A549 treated with Hydrocortisone at 1 μM for 4 hours (cell line): ENCODE data around the gene NABP2. TPM values are rescaled to one million over a fixed set of nuclear protein-coding genes. Genes with fewer than 3 reads are reported as not detected.

Source experiments
- total RNA-seq: library from RNA; stranded (reverse); fragments of 200-300 nt; extraction: Qiagen RNA extraction; gene quantifications from 5 replicates; pipeline ENCODE4 v1.2.3, GENCODE V29; 2022

The NABP2 gene
- total RNA-seq = 55.6 to 63.2 TPM (median 62.6 TPM) in 5 replicates

GRCh38 chr12:56224102-56224701, at the start of gene NABP2:
Gene NABP2, plus strand, starts transcription at chr12:56224342. Its CDS starts 515 bp downstream, at chr12:56224857.

GRCh38 chr12:56189099-56189917, 34.8 kb upstream of the NABP2 start, which contains the start of gene SMARCC2:
Gene SMARCC2, minus strand, starts transcription at chr12:56189483. Its CDS starts 22 bp downstream, at chr12:56189461.

GRCh38 chr12:56221757-56222530, 2.2 kb upstream of the NABP2 start, which contains the start of gene RNF41:
Gene RNF41, minus strand, starts transcription at chr12:56221922. Its CDS starts 7,875 bp downstream, at chr12:56214047.

GRCh38 chr12:56229916-56230431, 5.8 kb downstream of the NABP2 start, which contains the start of gene SLC39A5:
Gene SLC39A5, plus strand, starts transcription at chr12:56230051. Its CDS starts 1,224 bp downstream, at chr12:56231275.

GRCh38 chr12:56258068-56258819, 34.1 kb downstream of the NABP2 start, which contains the start of gene ANKRD52:
Gene ANKRD52, minus strand, starts transcription at chr12:56258384. Its CDS starts 115 bp downstream, at chr12:56258269.

GRCh38 chr12:56266693-56267442, 42.7 kb downstream of the NABP2 start, which contains the start of gene COQ10A:
Gene COQ10A, plus strand, starts transcription at chr12:56266942. Its CDS starts 177 bp downstream, at chr12:56267119.

Other genes with a start within 250 kb of the NABP2 start
- gene SUOX, start 227.1 kb upstream of the NABP2 start, total RNA-seq = 7.2 to 10.2 TPM (median 9.5 TPM) in 5 replicates
- 2.2 to 2.8 TPM (median 2.6 TPM) in 5 replicates for gene IKZF4, start 203.3 kb upstream of the NABP2 start, total RNA-seq
- gene RPS26, start 182.4 kb upstream of the NABP2 start, total RNA-seq = 493 to 887 TPM (median 760 TPM) in 5 replicates
- 0.78 to 1.5 TPM (median 1.1 TPM) in 5 replicates for gene ERBB3, start 144.2 kb upstream of the NABP2 start, total RNA-seq
- 268 to 375 TPM (median 283 TPM) in 5 replicates for gene PA2G4, start 119.8 kb upstream of the NABP2 start, total RNA-seq
- 4,103 to 6,224 TPM (median 5,662 TPM) in 5 replicates for gene RPL41, start 107.7 kb upstream of the NABP2 start, total RNA-seq
- gene ZC3H10, start 106.1 kb upstream of the NABP2 start, total RNA-seq = 2.9 to 3.6 TPM (median 3.1 TPM) in 5 replicates
- gene ESYT1, start 96.1 kb upstream of the NABP2 start, total RNA-seq = 63.6 to 69.7 TPM (median 65.9 TPM) in 5 replicates
- 66.8 to 83.8 TPM (median 78.9 TPM) in 5 replicates for gene MYL6B, start 71.8 kb upstream of the NABP2 start, total RNA-seq
- 2,179 to 2,596 TPM (median 2,229 TPM) in 5 replicates for gene MYL6, start 66.0 kb upstream of the NABP2 start, total RNA-seq
- gene SMARCC2, start 34.9 kb upstream of the NABP2 start, total RNA-seq = 28.4 to 36.2 TPM (median 33.1 TPM) in 5 replicates
- gene RNF41, start 2.4 kb upstream of the NABP2 start, total RNA-seq = 22.2 to 30.8 TPM (median 25.8 TPM) in 5 replicates
- not detected in 5 replicates for gene SLC39A5, start 5.7 kb downstream of the NABP2 start, total RNA-seq
- 37.4 to 45.4 TPM (median 44.6 TPM) in 5 replicates for gene ANKRD52, start 34.0 kb downstream of the NABP2 start, total RNA-seq
- 14.2 to 16.2 TPM (median 15.9 TPM) in 5 replicates for gene COQ10A, start 42.6 kb downstream of the NABP2 start, total RNA-seq
- gene CS, start 76.0 kb downstream of the NABP2 start, total RNA-seq = 150 to 202 TPM (median 152 TPM) in 5 replicates
- gene CNPY2, start 91.6 kb downstream of the NABP2 start, total RNA-seq = 91.7 to 148 TPM (median 140 TPM) in 5 replicates
- gene PAN2, start 109.7 kb downstream of the NABP2 start, total RNA-seq = 13.6 to 17.4 TPM (median 14.0 TPM) in 5 replicates
- 0.43 to 0.69 TPM (median 0.53 TPM) in 5 replicates for gene IL23A, start 114.5 kb downstream of the NABP2 start, total RNA-seq
- 10.4 to 14.3 TPM (median 12.1 TPM) in 5 replicates for gene STAT2, start 135.8 kb downstream of the NABP2 start, total RNA-seq
- gene APOF, start 138.5 kb downstream of the NABP2 start, total RNA-seq = not detected in 5 replicates
- gene TIMELESS, start 225.1 kb downstream of the NABP2 start, total RNA-seq = 33.4 to 38.2 TPM (median 36.3 TPM) in 5 replicates
- gene MIP, start 230.3 kb downstream of the NABP2 start, total RNA-seq = 0.10 to 0.22 TPM (median 0.20 TPM) in 3 of 5 replicates, not detected in the others
- gene SPRYD4, start 244.2 kb downstream of the NABP2 start, total RNA-seq = 1.7 to 2.1 TPM (median 1.9 TPM) in 5 replicates